Measurements from ENCODE around the gene SLC25A23. TPM values are rescaled to one million over a fixed set of nuclear protein-coding genes. Genes with fewer than 3 reads are reported as not detected.

SLC25A23 gene
- polyA plus RNA-seq, 2 of the 4 experiments (the other 2 are of a cell fraction): 3.3 to 18.2 TPM

DNA sequence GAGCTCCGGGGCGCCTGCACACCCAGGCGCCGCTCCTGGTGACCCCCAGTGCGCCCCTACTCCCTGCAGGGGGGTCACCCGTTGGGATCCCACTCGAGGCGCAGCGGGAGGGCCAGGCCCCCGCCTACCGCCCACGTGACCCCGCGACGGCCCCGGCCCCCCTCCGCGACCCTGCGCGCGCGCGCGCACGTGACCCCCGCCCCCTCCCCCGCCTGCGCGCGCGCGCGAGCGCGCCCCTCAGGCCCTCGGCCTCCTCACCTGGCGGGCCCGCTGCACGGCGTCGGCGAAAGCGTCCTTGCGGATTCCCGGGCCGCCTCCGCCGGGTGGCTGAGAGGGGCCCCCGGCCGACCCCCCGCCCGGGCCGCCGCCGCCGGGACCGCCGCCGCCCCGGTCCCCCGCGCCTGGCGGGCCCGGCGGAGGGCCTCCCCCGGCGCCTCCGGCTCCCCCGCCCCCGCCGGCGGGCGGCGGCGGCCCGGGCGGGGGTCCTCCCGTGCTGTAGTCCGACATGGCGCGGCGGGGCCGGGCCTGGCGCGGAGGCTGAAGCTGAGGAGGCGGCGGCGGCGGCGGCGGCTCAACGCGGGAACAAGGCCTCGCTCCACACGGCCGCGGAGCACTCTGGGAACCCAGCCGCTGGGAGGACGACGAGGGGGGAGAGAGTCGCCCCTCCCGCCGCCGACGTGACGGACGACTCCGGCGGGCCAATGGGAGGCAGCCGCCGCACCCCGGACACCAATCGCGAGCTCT lies 35.2 kb downstream of the SLC25A23 start, which contains the start of gene KHSRP (continued):
- TF ChIP-seq, protein P1, sequence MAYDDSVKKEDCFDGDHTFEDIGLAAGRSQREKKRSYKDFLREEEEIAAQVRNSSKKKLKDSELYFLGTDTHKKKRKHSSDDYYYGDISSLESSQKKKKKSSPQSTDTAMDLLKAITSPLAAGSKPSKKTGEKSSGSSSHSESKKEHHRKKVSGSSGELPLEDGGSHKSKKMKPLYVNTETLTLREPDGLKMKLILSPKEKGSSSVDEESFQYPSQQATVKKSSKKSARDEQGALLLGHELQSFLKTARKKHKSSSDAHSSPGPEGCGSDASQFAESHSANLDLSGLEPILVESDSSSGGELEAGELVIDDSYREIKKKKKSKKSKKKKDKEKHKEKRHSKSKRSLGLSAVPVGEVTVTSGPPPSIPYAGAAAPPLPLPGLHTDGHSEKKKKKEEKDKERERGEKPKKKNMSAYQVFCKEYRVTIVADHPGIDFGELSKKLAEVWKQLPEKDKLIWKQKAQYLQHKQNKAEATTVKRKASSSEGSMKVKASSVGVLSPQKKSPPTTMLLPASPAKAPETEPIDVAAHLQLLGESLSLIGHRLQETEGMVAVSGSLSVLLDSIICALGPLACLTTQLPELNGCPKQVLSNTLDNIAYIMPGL (CRISPR knock-in tag; IDR thresholded peaks at IDR 0.05; ENCODE audit: borderline replicate concordance): no peak
- TF ChIP-seq, protein P2, sequence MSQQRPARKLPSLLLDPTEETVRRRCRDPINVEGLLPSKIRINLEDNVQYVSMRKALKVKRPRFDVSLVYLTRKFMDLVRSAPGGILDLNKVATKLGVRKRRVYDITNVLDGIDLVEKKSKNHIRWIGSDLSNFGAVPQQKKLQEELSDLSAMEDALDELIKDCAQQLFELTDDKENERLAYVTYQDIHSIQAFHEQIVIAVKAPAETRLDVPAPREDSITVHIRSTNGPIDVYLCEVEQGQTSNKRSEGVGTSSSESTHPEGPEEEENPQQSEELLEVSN (IDR thresholded peaks at IDR 0.05; ENCODE audit: borderline replicate concordance, low read depth): no peak
- TF ChIP-seq RCOR1 (IDR thresholded peaks at IDR 0.05; ENCODE audit: low read depth, low read length): no peak

DNA sequence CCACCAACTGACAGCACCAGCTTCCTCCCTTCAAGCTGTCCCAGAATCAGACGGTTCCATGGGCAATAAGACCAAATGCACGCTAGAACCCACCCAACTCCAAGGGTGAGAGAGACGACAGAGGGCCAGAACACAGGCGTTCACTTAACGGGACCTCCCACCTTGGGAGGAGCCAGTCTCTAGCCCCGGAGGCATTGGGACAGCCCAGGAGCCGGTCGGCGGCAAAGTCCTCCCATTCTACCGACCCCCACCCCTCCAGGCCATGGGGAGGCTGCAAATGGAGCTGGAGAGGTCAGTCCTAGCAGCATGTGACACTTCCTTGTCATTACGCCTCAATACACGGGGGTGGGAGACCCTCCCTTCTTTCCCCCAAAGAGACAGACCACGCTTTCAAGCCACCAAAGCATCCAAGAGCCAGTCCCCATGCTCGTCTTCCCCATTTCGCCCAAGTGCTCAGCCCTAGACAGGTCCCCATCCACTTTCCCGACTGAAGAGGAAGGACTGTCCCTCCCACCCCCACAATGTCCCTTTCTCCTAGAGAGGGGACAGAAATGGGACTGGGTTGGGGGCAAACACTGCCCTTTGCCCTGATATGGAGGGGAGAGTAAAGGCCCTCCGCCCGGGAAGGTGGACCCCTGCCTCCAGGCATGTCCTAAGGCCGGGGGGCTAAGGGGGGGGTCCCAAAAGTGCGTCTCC lies 35.9 kb downstream of the SLC25A23 start:
- ATAC-seq: no peak
- POLR2A ChIA-PET: no interaction called here

More for the DNA sequence above, 35.9 kb downstream of the SLC25A23 start:
- DNase-seq (ENCODE audit: low read depth in 1 of 2, low spot score in 1 of 2) (peak in 1 of 2 experiments; percentile 36), FAIRE-seq (no peak)
- Histone ChIP-seq H3K9me3 (no peaks in the 10 kb centered on the region), H3K4me3 (peak overlapping the region; percentile 90), H3K27ac (peak overlapping the region; percentile 95 to 99), H3K4me2 (peak overlapping the region; percentile 88), H3K4me1 (peaks cover 15% of the 10 kb centered on the region; the same call in 2 of the 3 replicates)
- TF ChIP-seq, protein P3, sequence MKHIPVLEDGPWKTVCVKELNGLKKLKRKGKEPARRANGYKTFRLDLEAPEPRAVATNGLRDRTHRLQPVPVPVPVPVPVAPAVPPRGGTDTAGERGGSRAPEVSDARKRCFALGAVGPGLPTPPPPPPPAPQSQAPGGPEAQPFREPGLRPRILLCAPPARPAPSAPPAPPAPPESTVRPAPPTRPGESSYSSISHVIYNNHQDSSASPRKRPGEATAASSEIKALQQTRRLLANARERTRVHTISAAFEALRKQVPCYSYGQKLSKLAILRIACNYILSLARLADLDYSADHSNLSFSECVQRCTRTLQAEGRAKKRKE (CRISPR knock-in tag; IDR thresholded peaks at IDR 0.05; ENCODE audit: low read depth): no peak
- no peak for TF ChIP-seq ESRRA (IDR thresholded peaks at IDR 0.05; ENCODE audit: borderline replicate concordance, low read length)
- no peak for TF ChIP-seq KDM1A (IDR thresholded peaks at IDR 0.05; ENCODE audit: low read depth)
- TF ChIP-seq, protein P4, sequence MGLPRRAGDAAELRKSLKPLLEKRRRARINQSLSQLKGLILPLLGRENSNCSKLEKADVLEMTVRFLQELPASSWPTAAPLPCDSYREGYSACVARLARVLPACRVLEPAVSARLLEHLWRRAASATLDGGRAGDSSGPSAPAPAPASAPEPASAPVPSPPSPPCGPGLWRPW (IDR thresholded peaks at IDR 0.05): no peak
- no peak for TF ChIP-seq HEYL (CRISPR knock-in tag; IDR thresholded peaks at IDR 0.05)
- no peak for TF ChIP-seq TFCP2L1 (CRISPR knock-in tag; IDR thresholded peaks at IDR 0.05)
- no peak for TF ChIP-seq MAFK (IDR thresholded peaks at IDR 0.05; ENCODE audit: partially characterized antibody)
- TF ChIP-seq MYC (IDR thresholded peaks at IDR 0.05; ENCODE audit: borderline replicate concordance, low read length): no peak
- no peak for TF ChIP-seq FOSB (CRISPR knock-in tag; IDR thresholded peaks at IDR 0.05)
- TF ChIP-seq RARB (CRISPR knock-in tag; IDR thresholded peaks at IDR 0.05): no peak
- TF ChIP-seq HOXB5 (CRISPR knock-in tag; IDR thresholded peaks at IDR 0.05): no peak
- no peak for TF ChIP-seq JUNB (IDR thresholded peaks at IDR 0.05)
- TF ChIP-seq ZSCAN20 (CRISPR knock-in tag; IDR thresholded peaks at IDR 0.05): no peak
- no peak for TF ChIP-seq RFX5 (IDR thresholded peaks at IDR 0.05)
- TF ChIP-seq SMC3 (IDR thresholded peaks at IDR 0.05): no peak
- no peak for TF ChIP-seq KDM5A (IDR thresholded peaks at IDR 0.05)
- TF ChIP-seq, protein P5, sequence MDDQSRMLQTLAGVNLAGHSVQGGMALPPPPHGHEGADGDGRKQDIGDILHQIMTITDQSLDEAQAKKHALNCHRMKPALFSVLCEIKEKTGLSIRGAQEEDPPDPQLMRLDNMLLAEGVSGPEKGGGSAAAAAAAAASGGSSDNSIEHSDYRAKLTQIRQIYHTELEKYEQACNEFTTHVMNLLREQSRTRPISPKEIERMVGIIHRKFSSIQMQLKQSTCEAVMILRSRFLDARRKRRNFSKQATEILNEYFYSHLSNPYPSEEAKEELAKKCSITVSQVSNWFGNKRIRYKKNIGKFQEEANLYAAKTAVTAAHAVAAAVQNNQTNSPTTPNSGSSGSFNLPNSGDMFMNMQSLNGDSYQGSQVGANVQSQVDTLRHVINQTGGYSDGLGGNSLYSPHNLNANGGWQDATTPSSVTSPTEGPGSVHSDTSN (IDR thresholded peaks at IDR 0.05): no peak
- TF ChIP-seq NPAS2 (CRISPR knock-in tag; IDR thresholded peaks at IDR 0.05; ENCODE audit: borderline replicate concordance): no peak
- TF ChIP-seq, protein P6, sequence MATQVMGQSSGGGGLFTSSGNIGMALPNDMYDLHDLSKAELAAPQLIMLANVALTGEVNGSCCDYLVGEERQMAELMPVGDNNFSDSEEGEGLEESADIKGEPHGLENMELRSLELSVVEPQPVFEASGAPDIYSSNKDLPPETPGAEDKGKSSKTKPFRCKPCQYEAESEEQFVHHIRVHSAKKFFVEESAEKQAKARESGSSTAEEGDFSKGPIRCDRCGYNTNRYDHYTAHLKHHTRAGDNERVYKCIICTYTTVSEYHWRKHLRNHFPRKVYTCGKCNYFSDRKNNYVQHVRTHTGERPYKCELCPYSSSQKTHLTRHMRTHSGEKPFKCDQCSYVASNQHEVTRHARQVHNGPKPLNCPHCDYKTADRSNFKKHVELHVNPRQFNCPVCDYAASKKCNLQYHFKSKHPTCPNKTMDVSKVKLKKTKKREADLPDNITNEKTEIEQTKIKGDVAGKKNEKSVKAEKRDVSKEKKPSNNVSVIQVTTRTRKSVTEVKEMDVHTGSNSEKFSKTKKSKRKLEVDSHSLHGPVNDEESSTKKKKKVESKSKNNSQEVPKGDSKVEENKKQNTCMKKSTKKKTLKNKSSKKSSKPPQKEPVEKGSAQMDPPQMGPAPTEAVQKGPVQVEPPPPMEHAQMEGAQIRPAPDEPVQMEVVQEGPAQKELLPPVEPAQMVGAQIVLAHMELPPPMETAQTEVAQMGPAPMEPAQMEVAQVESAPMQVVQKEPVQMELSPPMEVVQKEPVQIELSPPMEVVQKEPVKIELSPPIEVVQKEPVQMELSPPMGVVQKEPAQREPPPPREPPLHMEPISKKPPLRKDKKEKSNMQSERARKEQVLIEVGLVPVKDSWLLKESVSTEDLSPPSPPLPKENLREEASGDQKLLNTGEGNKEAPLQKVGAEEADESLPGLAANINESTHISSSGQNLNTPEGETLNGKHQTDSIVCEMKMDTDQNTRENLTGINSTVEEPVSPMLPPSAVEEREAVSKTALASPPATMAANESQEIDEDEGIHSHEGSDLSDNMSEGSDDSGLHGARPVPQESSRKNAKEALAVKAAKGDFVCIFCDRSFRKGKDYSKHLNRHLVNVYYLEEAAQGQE (IDR thresholded peaks at IDR 0.05): no peak
- CTCF ChIA-PET: no interaction called here
- 3% methylated on average over 14 of the region's 20 CpGs for WGBS (ENCODE audit: missing lambda C conversion rate)
